ENCODE measurements around the gene COL5A2.

Gene COL5A2

DNA sequence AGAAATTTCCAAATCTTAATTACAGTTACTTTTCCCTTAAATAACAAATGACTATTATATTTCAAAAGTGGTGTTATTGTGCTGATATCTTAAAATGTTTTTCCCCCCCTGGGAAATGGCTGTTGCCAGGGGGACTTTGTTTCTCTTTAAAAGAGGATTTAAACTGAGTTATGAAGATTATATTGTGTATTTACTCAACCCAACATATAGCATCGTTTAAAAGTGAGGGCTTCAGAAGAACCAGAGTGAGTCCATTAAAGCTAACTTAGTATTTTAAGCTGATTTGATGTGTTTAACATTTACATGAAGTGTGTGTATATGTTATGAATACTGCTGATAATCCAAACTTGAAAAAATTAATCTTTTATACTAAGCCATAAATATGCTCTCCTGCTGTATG, 81.6 kb downstream of the COL5A2 start:
- DNase-seq (ENCODE audit: low read depth in 2 of 2): no peak

DNA sequence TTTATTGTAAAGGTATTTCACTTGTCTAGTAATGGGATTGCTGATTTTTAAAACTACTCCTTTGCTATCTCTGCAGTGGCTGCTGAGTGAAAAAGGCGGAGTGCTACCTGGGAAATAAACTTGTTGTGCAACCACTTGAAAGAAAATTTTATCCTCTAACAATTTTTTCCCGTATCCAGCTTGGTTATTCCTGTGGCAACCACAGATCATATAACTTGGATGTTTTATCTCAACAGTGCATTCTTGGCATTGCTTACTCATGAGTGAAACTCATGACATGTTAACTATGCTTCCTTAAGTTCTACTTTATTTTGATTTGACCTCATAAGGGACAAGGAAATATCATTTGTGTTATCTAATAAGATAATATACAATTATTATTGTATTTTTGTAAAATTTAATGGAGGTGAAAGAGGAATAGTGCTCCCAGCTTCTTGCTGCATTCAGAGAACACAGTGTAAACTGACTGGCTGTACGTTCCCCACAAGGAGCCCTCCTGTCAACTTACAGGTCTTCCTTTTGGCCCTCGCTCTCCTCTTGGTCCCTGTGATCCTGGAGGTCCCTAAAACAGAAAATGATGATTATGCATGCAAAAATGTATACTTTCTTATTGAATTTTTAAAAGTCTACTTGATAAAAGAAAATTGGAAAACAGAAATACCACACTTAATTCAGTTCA, 82.7 kb downstream of the COL5A2 start:
- DNase-seq (ENCODE audit: low read depth in 2 of 2): no peak

DNA sequence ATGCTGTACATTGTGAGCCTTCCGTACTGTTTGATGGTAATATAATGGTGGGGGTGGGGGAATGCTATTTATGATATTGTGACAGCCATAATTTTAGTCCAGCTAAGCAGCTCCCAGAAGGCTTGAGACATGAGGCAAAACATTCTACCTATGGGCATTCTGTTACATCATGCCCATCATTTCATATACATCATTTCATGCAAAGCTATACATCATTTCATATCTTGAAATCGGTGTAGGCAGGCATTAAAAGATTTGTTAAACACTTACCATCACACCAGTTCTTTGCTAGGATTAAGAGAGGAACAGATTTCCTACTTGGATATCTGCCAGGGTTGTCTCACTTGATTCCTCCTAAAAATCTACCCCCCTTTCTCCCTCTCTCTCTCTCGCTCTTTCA, 84.5 kb downstream of the COL5A2 start:
- DNase-seq (ENCODE audit: low read depth in 2 of 2): no peak

DNA sequence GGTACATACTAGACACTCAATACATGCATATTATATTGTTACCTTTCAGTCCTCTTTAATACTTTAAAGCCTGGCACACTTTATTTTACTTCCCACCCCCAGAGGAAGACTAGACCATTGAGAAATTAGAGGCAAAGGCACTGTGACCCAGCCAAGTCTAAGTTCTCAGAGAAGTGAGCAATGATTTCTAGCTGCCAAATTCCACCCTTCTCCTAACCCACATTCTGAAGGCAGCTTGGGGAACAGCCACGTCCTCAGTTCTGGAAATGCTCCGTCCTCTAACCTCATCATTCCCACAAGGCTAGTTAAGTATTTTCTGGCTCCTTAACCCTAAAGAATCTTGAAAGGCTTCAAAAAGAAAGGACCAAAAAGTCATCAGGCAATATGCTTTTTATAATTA, 86.6 kb downstream of the COL5A2 start:
- DNase-seq (ENCODE audit: low read depth in 2 of 2): no peak

DNA sequence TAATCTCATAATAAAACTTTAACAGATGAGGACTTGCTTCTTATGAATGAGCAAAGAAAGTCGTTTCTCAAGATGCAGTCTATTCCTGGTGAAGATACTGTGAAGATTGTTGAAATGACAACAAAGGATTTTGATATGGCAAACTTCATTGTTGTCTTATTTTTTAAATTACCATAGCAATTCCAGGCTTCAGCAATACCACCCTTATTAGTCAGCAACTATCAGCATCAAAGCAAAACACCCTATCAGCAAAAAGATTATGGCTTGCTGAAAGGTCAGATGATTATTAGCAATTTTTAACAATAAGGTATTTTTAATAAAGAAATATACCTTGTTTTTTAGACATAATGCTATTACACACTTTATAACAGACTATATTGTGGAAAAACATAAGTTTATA, 88.3 kb downstream of the COL5A2 start:
- no peak for DNase-seq (ENCODE audit: low read depth in 2 of 2)

DNA sequence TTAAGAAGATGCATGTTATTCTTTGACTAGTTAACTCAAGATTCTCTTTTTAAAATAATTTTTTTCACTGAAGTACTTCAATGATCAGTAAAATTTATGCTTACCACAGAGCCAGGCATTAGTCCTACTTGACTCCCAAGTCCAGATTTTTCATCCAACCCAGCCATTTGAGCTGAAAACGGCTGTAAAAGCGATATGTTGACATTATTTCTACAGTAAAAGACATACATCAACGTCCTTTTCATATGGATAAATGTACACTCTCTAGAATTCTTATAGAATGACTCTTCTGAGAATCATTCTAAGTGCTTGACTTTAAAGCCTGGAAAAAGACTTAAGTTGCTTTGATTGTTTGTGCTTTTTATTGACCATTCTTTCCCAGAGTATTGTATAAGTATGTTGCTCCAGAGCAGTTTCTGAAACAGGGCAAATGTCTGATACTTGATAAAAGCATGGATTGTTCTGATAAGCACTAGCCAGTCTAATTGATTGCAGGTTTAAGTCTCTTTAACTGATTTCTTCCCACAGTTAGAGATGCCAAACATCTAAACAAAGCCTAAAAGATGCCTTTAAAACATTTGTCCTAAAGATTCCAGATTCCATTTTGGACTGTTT, 90.9 kb downstream of the COL5A2 start:
- DNase-seq (ENCODE audit: low read depth in 2 of 2): no peak

DNA sequence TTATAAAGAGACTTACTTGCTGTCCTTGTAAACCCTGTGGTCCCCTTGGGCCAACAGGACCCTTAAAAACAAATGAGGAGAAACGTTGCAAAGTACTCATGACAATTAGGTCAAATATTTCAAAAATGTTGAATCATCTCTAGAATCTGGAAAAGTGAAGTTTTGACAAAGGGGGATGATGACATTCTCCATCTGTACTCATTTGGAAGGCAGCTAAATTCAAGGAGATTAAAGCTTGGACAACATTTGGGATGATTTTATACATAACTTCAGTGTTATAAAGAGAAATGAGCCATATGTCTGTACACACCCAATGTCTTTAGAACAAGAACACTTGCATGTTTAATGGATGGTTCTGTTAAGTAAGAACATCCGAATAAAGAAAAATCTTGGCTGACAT, 92.9 kb downstream of the COL5A2 start:
- no peak for DNase-seq (ENCODE audit: low read depth in 2 of 2)

DNA sequence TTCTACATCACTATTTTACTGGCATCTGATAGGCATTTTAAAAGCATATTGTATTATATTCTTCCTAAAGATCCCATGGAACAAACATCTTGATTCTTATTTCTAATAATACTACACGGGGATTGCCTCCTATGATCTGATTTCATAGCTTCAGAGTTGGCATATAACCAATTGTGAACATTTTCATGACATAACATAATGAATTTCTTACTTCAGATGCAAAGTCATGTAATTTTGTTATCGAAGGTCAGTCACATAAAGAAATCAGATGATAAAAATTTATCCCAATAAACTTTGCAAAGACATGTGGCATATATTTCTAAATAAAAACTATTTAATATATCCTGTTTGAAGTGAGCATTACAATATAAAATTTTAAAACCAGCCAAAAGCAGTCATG, 93.3 kb downstream of the COL5A2 start:
- no peak for DNase-seq (ENCODE audit: low read depth in 2 of 2)

DNA sequence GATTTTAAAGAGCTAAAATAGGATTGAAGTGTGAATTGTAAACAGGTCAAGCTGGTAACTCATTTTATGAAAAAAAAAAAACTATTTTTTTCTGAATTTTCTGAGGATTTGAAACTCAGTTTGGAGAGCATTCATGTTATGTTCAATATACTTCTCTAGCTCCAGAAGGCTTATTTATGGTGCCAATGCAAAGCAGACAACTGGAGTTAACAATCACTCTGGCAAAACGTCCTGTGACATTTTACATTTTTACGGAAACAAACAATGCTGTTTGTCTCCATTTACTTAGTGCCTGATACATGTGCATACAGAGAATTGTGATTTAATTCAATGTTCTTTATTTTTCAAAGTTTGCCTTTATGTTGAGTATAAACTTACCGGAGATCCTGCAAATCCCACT, 96.0 kb downstream of the COL5A2 start:
- no peak for DNase-seq (ENCODE audit: low read depth in 2 of 2)

DNA sequence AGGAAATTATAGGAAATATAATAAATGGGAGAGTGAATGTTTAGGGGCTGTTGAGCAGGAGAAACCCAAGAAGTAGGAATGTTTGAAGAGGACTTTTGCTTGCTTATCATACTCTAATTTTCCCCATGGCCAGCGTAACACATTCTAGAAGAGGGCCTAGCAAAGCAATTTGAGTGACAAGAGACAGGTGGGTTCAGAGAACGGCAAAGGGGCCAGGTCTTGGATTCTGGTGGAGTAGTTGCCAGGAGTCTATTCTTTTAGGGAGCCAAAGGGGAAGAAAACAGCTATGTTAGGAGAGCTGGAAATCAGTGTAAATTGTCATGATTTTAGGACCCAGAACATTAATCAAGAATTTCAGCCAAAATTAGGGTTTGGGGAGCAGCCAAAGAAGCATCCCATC, 96.5 kb downstream of the COL5A2 start:
- no peak for DNase-seq (ENCODE audit: low read depth in 2 of 2)

DNA sequence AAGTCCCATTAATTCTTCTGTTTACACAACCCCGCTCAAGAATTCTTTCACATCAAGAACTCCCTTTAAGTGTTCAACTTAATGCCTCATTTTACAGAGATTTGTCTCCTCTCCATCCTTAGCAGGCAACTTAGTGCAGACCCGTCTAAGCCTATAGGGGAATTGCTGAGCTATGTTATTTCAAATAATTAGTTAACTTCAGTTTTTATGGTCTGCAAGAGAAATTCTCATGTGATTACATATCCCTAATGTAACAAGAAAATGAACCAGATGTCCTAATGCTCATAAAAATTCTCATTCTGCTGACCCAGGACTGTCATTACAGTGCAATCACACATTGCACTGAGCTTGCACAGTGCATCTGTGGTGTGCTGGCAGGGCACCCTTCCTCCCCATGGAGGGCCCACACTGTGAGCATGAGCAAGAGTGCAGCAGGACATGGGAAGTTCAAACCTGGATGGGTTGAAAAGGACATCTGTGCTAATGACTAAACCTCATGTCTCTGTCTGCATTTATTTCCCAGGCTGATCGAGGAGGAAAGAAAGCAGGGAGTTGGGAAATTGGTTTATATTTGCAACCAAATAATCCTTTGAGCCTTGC, 97.1 kb downstream of the COL5A2 start:
- DNase-seq (ENCODE audit: low read depth in 2 of 2): no peak

DNA sequence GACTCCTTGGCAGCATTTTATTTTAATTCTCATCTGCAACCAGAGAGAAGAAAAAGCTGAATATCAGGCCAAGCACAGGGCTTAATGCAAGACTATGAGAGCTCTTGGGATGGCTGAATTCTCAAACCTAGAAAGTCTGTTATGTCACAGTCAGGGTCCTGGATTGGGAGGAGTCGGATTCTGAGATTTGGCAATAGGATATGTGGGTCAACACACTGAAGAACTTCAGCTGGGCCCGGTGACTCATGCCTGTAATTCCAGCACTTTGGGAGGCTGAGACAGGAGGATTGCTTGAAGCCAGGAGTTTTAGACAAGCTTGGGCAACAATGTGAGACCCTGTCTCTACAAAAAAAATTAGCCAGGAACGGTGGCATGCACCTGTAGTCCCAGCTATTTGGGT, 103.0 kb downstream of the COL5A2 start:
- DNase-seq (ENCODE audit: low read depth in 2 of 2): no peak

DNA sequence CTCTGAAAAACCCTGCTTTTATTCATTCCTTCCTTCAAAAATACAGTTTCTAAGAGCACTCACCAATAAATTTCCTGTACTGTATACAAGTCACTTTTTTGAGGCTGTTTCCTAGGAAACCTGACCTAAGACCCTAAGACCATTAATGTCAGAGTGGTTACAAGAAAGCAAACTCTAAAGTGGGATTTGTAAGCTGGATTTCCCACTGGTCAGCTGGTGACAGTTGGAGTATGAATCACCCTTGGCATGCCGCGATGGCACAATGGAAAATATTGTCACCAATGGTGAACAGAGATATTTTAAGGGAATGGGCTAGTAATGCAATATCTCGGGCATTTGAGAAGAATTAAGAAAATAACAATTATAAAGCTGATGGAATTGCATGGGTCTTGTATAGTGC, 103.4 kb downstream of the COL5A2 start:
- DNase-seq (ENCODE audit: low read depth in 2 of 2): no peak

DNA sequence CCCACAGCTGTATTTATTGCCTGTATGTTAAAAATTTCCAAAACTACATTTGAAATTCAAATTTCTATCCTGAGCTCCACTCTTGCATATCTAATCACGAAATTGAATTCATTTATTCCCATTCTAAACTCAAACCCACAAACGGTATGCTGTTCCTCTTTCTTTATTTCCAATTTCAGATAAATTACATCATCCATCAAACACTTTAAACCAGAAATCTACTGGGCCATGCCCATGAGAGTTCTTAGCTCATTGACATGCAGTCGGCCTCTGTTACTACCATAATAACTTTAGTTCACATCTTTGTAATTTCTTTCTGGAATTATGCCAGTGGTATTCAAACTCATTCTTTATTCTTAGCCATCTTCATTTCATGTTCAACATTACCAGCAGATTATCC, 105.1 kb downstream of the COL5A2 start:
- no peak for DNase-seq (ENCODE audit: low read depth in 2 of 2)

DNA sequence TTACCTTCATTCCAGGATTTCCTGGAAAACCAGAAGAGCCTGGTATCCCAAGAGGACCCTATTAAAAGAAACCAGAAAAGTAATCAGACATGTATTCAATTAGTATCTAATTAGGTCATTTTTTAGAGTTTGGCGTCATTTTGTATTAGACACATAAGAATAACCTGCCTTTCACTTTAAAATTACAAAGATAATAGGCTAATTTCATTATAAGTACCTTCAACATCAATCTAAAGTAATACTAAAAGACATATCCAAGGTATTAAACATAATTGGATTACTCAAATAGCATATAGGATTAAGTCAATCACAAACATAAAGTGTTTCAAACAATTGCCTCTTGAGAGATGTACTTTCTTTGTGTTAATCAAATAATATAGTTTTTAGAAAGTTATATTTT, 107.5 kb downstream of the COL5A2 start:
- no peak for DNase-seq (ENCODE audit: low read depth in 2 of 2)

DNA sequence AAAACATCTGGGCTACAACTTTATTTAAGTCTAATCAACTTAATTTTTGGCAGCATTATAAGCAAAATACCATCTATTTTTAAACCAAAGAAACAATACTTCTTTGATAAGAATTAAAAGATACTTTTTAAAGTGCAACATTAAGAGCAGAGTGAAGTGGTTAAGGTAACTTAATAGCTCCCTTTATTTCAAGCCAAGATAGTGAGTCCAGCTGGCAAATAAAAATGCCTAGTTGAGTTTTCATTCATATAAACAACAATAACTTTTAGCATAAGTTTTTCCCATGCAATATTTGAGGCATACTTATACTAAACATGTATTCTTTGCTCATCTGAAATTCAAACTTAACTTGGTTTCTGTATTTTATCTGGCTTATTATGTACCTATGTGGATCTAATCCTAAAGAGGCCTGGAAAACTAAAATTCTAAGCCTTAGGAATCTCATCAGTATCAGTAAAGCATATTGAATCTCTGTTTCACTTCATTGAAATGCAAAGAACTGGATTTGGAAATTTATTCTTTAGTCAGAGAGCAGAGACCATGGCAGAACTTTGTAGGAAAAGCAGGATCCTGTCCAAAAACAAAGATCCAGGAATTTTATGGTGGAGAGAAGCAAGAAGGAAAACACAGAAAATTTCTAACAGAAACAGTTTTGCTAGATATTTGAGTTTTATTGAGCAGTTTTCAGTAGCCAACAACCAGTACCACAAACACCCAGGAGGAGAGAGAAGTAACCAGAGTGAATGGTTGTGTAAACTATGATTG, 109.5 kb downstream of the COL5A2 start:
- no peak for DNase-seq (ENCODE audit: low read depth in 2 of 2)

DNA sequence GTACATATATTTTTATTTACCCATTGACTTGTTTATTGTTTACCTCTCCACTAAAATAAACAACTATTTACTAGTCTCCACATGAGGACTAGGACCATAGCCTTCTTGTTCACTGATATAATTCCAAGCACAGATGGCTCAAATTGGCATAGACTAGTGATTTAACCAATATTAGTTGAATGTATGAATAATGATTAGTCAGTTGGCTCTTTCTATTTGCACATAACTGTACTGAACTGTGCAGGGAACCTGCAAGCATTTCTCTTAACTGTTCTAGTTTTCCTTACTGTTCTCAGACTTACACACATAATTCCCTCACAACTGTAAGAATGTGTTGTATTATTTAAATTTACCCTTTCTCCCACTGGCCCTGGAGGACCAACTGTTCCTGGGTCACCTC, 113.5 kb downstream of the COL5A2 start:
- DNase-seq (ENCODE audit: low read depth in 2 of 2): no peak

DNA sequence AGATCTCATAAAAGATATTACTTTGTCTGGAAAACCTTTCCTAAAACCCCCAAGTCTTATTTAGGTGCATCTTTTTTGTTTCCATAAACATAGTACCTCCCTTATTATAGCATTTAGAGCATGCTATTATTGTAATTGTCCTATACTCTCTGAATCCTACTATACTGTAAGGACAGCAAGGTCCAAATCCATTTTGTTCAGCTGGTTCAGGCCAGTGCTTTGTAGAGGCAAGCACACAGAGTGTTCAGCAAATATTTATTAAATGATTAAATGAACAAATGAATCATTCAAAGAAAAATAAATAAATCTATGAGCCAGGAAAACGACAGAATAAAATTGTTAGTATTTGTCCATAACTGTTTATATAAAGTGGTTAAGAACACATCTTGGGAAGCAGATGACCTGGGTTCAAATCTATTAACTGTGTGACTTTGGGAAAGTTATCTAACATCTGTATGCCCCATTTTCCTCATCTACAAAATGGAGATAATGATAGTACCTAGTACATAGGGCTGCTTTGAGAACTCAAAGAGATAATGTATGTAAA, 119.4 kb downstream of the COL5A2 start:
- DNase-seq (ENCODE audit: low read depth in 2 of 2): no peak

DNA sequence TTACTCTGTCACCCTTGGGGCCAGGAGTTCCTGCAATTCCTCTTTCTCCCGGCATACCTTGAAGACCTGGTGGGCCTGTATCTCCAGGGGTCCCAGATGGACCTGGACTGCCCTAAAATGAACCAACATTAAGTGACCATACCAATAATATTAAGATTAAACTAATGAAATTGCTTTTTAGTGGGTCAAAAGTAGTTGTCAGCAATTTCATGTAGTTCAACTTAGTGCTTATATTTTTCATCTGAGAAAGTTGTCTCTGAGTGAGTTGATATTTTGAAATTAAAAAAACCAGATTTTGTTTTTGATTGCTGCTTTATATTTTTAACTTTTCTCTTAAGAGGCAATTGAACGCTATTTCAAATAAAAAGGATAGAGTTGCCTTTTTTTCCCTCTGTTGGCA, 122.2 kb downstream of the COL5A2 start:
- no peak for DNase-seq (ENCODE audit: low read depth in 2 of 2)

DNA sequence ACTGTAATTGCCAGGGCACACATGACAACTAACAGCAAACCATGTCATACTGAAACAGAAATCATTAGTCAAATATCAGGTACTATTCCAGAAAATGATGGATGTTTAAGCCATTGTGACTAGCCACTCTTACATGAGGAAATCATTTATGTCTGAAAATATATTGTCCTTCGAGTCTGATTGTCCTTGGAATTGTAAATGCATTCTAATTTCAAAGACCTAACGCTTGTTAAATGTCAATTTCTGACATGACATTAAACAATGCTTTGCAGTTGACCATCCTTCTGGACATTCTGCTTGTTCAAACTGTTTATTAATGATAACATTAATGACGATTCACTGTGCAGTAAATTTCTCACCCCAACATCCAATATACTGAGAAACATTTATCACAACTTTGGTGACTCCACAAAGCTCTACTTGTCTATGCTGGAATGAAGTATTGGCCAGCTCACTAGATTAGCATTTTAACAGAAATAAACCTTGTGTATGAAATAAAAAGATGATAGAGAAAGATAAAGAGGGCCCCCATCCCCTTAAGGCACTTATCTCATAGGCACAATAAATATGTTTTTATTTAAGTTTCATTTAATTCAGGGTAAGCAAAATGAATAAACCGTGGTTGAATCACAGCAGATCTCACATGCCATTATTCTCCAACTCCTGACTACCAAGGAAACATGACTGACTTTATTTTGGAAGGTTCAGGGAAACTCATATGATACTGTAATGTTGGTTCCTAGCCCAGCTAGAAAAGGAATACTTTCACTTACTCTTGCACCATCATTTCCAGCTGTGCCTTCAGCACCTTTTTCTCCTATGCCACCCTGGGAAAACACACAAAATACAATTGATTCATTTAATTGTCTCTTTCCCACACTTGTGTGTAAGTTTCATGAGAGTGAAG, 123.1 kb downstream of the COL5A2 start:
- no peak for DNase-seq (ENCODE audit: low read depth in 2 of 2)

DNA sequence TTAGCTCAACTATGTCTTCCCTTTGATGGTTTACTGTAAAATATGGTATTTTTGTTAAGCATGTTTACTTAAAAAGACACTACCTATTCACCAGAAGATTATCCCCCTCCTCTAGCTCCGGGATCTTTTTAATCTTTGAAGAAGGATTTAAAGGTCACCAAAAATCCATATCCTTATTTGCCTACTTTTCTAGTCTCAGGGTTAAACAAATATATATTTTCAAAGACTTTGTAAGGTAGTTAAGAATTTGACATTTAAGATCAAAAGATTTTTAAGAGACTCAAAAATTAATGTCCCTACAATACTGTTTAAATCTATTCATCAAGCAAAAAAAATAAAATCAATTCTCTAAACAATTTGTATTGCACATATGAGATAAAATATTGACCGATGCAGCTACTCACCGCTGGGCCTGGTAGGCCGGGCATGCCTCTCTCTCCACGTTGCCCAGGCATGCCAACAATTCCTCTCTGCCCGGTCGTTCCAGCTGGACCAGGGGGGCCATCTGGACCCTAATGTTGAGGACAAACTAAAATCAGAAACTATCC, 129.3 kb downstream of the COL5A2 start:
- DNase-seq (ENCODE audit: low read depth in 2 of 2): no peak

Data from stimulated activated CD8-positive, alpha-beta memory T cell treated with anti-CD3 and anti-CD28 coated beads, Interleukin-2, amount 100 ng/mL, for 1 hour (primary cell).